Colon (tissue), 2 donors: ENCODE data around the gene UBL4A.
A peak's percentile ranks its signal among the peaks of the same experiment; 100 is the strongest.

Experiments
- FAIRE-seq: peaks from 2 replicates; lab custom pipeline; 2012; peaks lifted over from hg19 to GRCh38; lab: Jason Lieb, UNC
- donor health status: control.
- donor health status: control.

Gene UBL4A

GRCh38 chrX:154486396-154487207 is at the start of gene UBL4A:
UBL4A (minus strand) TSS chrX:154486615; CDS start chrX:154486584, 31 bp downstream.
- FAIRE-seq = no peak

GRCh38 chrX:154535892-154536291 is 49.5 kb upstream of the UBL4A start:
- no peak for FAIRE-seq

DNA sequence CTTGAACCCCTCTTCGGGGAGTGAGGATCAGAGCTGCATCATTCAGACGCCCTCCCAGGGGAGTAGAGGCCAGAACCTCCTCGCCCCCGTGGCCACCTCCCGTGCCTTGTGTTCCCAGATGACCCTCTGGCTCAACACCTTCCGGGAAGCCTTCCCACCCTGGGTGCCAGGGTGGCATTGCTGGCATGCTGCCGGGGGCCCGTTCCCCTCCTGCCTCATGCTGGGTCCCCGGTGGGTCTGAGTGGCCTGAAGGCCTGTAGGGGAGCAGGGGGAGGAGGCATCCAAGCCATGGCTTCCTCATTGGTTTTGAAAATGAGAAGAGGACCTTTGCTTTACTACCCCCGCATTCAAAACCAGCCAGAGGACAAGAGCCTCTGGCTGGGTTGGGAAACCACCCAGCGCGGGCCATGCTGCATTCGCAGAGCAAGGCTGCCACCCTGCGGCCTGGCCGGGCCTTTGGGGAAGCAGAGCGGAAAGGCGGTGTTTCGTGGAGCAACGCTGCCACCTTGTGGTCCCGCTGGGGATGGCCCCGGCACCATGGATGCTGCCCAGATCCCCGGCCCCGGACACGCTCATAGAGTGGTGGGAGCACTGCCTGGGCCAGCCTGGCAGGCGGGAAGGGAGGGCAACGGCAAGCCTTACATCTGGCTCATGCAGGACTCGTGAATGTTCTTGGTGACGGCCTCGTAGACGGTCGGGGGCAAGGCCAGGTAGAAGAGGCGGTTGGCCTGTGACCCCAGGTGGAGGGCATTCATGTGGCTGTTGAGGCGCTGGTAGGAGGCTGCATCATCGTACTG is 48.3 kb upstream of the UBL4A start:
- FAIRE-seq = no peak

- no peak for FAIRE-seq
These were observed 46.3 kb upstream of the UBL4A start for GRCh38 chrX:154532690-154533089.

DNA sequence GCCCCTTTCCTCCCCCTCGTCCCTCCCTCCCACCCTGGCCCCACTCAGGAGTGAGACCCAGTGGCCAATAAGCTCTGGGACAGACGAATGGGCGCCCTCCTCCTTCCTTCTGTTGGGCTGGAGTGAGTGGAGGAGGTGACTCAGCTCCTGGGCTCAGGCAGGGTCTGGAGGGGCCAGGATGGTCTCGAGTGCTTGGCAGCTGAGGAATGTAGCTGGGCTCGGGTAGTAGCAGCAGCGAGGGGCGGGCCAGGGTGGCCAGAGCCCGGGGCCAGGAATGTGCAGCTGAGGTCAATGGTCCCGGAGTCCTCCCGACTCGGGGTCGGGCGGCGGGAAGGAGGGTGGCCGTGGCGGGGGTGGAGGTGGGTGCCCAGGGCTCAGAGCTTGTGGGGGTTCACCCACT is 45.2 kb upstream of the UBL4A start:
- FAIRE-seq = no peak

DNA sequence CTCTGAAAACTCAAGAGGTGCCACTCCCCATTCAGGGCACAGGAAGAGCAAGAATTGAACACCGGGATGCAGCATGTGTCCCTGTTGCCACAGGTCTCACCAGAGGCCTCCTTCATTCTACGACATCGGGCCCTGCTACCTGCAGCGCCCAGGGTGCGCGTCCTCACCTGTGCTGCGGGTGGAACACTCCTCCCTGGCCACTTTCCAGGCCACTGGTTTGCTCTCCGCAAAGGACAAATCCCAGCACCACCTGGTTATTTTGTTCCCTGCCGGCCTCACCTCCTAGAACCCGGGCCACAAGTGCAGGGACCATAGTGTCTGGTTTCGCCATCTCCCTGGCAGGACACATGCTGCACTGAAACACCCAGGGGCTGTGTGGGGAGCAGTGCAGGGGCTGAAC is 43.9 kb upstream of the UBL4A start:
- no peak for FAIRE-seq

GRCh38 chrX:154529206-154529612 is 42.8 kb upstream of the UBL4A start:
- no peak for FAIRE-seq

DNA sequence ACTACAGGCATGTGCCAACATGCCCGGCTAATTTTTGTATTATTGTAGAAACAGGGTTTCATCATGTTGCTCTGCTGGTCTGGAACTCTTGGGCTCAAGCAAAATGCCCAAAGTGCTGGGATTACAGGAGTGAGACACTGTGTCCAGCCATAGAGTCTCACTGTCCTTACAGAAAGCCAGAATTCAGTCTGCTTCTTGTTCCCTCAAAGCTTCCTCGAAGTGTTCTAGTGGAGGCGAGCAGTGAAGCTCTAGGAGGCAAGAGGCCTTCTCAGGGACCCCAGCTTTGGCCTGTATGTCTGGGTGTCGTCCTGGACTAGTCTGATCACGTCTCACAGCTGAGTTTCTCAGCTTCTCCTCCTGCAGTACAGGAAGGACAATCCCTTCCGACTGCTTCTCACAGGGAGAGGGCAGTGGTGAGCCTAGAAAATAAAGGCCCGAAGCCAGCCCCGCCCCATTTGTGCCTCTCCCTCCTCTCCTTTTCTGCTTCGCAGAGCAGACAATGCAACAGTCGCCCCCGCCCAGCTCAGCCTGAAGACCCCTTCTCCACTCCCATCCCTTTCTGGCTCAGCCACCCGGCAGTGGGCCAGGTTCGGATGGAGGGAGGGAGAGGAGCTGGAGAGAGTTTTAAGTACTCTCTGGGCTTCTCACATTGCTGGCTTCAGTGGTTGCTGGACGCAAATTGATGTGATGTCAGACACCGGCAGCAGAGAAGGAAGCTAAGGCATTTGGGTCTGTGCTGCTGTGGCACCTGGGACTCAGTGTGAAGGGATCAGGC is 40.7 kb upstream of the UBL4A start:
- no peak for FAIRE-seq

GRCh38 chrX:154525606-154526490 is 39.4 kb upstream of the UBL4A start:
- no peak for FAIRE-seq

- no peak for FAIRE-seq
These were observed 33.0 kb upstream of the UBL4A start for GRCh38 chrX:154519389-154519788.

DNA sequence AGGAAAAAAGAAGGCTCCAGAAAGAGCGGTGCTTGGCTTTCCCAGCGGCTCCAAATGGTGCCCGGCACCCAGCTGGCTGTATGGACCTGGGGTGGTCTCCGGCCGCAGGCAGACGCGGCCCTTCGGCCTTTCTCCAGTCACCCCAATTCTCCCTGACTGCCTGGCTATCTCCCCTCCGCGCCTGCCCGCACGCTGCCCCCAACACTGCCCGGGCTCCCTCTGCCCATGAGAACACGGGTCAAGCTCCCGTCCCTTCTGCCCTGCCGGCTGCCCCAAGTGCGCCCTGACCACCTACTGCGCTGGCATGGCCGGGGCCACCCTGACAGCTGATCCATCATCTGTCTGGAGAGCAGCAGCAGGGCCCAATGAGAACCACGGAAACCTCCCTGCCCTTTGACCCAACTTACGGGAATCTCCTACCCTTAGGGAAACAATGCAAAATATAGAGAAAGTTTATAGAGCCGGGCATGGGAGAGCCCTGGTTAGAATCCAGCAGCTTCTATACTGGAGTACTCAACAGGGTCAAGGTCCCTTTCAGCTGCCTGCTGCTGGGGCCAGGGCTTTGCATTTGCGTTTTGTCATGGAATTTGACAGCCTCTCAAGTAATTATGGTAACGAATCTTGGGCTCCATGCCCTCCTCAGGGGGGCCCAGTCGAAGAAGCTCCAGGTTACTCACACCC is 30.8 kb upstream of the UBL4A start:
- FAIRE-seq = no peak

DNA sequence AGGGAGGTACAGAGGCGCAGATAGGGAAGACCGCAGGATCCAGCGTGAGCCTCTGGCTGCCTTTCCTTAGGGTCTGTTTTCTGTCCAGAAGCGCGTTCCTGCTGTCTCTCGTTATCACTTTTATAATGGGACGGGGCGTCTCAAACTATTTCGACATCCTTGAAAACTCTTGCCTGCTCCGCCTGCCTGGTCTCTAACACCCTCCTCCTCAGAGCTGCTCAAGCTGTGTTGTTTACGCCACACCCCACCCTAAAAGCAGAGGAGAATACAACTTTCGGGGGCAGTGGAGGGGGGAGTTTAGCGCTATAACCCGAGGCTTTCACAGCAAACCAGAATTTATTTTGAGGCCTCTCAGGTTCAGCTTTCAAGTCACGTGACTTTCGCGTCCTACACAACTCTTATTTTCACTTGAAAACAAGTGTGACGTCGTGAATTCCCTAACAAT is 30.3 kb upstream of the UBL4A start:
- no peak for FAIRE-seq

DNA sequence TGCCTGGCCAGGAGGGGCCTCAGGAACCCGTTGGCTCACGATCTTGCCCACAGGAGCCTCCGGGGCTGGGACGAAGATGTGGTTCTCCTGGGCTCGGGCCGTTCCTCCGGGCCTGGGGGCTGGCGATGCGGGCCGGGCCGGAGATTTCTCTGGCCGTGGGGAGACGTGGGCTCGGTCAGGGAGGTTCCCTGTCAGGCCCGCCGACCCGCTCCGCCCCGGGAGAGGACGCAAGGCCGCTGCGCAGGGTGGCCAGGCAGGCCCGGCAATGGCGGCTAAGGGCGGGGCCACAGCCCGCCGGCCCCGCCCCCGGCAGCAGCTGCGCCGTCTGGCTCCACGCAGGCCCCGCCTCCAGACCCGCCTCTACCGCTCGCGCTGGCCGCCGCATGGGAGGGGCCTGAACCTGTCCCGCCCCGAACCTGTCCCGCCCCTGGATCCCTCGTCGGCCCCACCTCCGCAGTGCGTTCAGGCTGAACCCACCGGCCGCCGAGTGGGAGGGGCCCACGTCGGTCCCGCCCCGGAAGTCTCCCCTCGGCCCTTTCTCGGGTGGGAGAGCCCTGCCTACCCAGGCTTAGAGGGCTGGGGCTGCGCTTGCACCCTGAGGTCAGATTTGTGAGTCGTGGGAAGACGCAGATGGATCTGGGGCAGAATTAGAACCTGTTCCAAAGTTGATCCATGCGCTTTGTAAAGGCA is 29.7 kb upstream of the UBL4A start, which contains the start of gene FAM3A:
Gene FAM3A, minus strand, starts transcription at position 267 of the 690 bp plus-strand sequence. CDS start 460 bp downstream, outside the sequence.
- no peak for FAIRE-seq

DNA sequence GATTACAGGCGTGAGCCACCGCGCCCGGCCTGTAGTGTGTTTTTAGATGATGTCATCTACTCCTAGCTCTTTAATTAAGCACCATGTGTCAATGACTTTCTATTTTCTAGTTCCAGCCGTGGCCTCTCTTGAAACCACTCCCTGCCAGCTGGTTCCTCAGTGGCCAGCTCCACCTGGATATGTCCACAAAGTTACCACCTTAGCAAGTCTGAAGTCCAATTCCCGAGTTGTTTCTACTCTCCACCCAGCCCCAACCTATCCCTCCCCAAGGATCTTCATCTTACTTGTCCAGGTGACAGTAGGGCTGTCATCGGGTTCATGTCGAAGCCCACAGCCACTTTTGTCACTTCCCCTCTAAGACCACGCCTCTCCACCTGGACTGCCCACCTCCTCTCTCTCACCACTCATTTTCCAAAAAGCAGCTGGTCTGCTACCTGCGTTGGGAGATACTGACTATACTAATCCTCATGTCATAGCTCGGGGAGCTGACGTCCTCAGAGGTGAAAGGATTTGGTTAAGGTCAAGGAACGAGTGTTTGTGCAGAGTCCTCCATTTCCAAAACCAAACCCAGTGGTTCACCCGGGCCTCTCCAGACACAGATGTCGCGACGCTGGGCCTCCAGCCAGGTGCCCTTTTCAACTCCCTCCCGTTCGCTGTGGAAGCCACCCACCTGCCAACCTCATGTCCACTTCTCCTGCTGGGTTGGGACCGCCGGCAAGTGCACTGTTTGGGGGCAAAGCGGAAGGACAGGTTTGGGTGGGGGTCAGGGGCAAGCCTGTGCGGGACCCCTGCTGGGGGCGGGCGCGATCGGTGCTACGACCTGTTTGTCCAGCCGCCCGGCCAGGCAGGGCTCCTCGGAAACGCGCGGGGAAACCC is 28.9 kb upstream of the UBL4A start:
- FAIRE-seq = peak; percentile 55

GRCh38 chrX:154513716-154514115 is 27.3 kb upstream of the UBL4A start:
- FAIRE-seq = no peak

DNA sequence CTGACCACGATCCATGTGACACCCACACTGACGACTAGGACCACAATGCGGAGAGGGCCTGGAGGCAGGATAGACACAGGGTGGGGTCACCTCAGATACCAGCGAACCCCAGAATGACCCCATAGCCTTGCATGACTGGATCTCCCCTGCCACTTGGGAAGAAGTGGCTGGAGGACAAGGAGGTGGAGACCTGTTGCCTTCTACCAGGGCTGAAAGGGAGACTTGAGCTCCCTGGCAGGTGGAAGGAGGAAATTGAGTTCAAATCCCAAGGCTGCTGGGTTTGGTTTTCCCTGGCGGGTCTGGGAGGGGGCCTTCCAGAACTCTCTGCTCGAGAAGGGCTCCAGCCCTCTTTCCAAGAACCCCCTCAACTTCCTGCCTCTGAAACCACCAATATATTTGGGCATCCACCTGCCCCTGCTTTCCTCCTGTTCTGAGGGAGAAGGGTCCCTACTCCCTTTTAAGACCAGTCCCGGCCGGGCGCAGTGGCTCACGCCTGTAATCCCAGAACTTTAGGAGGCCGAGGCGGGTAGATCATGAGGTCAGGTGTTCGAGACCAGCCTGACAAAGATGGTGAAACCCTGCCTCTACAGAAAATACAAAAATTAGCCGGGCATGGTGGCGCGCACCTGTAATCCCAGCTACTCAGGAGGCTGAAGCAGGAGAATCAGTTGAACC is 26.6 kb upstream of the UBL4A start:
- FAIRE-seq = no peak

GRCh38 chrX:154511761-154512160 is 25.3 kb upstream of the UBL4A start:
- FAIRE-seq = no peak

DNA sequence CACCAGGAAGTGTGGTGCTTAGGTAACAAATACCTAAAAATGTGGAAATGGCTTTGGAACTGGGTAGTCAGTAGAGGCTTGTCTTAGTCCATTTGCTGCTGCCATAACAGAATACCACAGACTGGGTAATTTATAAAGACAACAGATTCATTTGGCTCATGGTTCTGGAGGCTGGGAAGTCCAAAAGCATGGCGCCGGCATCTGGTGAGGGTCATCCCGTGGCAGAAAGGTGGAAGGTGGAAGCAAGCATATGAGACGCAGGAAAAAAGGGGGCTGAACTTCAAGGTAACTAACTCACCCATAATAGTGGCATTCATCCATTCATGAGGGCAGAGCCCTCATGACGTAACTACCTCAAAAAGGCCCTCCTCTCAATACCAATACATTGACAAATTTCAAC is 23.0 kb upstream of the UBL4A start:
- FAIRE-seq = no peak

GRCh38 chrX:154508384-154508745 is 21.9 kb upstream of the UBL4A start:
- no peak for FAIRE-seq
